GM12874 (cell line): ENCODE results near the gene OPRL1.

Experiments used
- TF ChIP-seq, protein P1 (sequence below): IDR thresholded peaks from 2 replicates; pipeline ENCODE4 v1.5.1; 2011; ENCODE audit warnings: low read depth, mild to moderate bottlenecking, control low read depth, low read length, moderate library complexity; ENCODE audit not compliant: insufficient read depth

The OPRL1 gene

DNA sequence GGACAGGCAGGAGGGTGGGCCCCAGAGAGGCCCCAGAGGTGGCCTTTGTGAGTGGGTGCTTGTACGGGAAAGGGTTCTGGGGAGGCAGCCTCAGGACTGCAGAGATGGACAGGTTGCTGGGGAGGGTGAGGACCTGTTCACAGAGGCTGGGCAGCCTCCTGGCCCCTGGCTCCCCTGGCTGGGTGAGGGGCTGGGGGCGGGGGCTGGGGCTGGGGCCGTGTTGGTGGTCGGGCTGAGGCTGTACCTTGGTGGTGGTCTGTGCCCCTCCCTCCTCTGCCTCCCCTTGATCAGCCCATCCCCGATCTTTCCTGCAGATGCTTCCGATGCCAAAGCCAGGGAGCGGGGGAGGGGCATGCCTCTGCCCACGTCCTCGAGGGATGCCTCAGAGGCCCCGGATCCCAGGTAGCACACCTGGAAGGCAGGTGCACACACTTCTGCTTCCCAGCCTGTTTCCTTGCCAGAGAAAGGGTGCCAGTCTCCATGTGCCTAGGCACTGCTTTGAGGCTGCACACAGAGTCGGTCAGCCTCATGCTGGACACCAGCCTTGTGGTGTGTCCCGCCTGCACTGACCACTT lies 12.1 kb upstream of the OPRL1 start:
- TF ChIP-seq, protein P1, sequence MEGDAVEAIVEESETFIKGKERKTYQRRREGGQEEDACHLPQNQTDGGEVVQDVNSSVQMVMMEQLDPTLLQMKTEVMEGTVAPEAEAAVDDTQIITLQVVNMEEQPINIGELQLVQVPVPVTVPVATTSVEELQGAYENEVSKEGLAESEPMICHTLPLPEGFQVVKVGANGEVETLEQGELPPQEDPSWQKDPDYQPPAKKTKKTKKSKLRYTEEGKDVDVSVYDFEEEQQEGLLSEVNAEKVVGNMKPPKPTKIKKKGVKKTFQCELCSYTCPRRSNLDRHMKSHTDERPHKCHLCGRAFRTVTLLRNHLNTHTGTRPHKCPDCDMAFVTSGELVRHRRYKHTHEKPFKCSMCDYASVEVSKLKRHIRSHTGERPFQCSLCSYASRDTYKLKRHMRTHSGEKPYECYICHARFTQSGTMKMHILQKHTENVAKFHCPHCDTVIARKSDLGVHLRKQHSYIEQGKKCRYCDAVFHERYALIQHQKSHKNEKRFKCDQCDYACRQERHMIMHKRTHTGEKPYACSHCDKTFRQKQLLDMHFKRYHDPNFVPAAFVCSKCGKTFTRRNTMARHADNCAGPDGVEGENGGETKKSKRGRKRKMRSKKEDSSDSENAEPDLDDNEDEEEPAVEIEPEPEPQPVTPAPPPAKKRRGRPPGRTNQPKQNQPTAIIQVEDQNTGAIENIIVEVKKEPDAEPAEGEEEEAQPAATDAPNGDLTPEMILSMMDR: no peak

DNA sequence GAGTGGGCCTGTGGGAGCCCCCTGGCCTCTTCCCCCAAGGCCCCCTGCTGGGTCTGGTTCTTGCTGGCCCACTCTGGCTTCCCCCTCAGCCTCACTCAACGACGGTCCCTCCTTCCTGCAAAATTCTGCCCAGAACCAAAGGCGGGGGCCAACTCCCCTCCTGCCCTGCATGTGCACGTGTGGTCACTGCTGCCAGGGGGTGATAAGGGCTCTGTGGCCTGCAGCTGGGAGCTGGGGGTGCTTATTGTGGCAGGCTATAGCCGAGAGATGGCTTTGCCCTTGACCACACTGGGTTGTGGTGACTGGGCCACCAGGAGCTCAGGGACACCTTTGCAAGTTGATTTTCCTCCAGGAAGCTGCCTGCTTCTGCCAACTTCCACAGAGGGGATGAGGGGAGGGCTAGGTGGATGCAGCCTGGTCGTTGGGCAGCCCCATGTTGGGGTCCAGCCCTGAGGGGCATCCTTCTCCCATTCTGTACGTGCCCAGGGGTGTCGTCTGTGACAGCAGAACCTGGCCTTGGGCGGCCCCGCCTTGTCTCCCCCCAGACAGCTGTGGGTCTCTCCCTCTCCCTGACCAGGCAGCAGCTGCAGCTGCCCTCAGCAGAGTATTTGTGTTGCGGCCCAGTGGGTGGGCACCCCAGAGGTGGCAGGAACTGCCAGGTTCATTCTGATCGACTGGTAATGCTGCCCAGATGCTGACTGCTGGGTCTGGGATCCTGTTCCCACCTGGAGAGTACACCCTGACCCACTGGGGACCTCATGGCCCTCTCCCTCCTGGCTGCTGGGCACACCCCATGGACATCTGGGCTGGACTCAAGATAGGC lies 11.3 kb upstream of the OPRL1 start:
- TF ChIP-seq, protein P1: no peak

DNA sequence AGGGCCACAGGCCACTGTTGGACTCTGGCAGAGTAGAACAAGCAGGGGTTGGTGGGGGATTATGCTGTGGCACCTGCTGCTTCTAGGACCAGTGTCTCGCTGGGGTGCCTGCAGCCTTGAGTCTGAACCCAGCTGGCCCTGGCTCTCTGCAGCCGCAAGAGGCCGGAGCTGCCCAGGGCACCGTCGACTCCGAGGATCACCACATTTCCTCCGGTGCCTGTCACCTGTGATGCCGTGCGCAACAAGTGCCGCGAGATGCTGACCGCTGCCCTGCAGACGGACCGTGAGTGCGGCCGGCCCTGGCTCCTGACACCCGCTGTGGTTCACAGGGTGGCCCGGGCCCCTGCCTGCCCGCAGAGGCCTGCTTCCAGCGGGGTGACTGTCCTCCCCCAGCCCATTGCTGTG lies 10.7 kb upstream of the OPRL1 start:
- TF ChIP-seq, protein P1: no peak

DNA sequence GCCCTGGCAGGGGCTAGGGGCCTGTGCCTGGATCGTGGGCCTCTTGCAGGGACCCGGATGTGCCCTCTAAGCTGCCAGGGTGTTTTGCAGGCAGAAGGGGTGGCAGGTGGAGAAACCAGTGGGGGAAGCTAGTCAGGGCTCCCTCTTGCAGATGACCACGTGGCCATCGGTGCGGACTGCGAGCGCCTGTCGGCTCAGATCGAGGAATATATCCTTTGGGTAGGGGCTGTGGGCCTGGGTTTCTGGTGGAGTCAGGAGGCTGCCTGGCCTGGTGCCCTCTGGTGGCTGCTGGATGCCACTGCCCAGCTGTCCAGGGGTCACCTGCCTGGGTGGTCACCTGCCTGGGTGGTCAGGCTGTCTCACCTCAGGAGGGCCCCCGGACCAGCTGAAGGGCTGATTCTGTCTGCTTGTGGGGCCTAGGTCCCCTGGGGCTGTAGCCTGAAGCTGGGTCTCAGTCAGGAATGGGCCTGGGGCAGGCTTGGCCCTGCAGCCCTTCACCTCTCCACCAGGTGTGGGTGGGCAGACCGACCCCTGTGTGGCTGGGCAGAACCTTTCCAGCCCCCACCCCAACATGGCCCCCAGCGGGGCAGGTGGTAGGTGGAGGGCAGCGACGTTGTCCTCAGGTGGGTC lies 10.2 kb upstream of the OPRL1 start:
- TF ChIP-seq, protein P1: peak; percentile 91

DNA sequence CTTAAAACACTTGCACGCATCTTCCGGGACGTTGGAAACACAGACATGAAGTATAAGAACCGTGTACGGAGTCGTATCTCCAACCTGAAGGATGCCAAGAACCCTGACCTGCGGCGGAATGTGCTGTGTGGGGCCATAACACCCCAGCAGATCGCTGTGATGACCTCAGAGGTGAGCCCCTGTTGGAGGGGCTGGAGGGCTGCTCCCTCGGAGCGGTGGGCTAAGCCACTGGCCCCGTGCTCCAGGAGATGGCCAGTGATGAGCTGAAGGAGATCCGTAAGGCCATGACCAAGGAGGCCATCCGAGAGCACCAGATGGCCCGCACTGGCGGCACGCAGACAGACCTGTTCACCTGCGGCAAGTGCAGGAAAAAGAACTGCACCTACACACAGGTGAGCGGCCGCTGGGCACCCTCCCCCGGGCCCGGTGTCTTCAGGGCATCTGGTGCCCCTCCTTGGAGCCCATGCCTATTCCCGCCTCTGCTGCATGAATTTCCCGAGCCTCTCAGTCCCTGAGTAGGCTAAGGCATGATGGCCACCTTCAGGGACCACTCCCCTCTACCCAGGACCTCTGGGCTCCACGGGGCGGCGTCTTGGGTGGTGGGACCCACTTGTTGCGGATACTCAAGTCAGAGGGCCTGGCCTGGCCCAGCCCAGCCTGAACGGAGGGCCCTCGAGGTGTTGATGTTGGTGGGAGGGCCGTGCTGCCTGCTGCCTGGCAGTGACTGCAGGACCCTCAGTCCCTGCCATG lies 9.5 kb upstream of the OPRL1 start:
- TF ChIP-seq, protein P1: no peak

DNA sequence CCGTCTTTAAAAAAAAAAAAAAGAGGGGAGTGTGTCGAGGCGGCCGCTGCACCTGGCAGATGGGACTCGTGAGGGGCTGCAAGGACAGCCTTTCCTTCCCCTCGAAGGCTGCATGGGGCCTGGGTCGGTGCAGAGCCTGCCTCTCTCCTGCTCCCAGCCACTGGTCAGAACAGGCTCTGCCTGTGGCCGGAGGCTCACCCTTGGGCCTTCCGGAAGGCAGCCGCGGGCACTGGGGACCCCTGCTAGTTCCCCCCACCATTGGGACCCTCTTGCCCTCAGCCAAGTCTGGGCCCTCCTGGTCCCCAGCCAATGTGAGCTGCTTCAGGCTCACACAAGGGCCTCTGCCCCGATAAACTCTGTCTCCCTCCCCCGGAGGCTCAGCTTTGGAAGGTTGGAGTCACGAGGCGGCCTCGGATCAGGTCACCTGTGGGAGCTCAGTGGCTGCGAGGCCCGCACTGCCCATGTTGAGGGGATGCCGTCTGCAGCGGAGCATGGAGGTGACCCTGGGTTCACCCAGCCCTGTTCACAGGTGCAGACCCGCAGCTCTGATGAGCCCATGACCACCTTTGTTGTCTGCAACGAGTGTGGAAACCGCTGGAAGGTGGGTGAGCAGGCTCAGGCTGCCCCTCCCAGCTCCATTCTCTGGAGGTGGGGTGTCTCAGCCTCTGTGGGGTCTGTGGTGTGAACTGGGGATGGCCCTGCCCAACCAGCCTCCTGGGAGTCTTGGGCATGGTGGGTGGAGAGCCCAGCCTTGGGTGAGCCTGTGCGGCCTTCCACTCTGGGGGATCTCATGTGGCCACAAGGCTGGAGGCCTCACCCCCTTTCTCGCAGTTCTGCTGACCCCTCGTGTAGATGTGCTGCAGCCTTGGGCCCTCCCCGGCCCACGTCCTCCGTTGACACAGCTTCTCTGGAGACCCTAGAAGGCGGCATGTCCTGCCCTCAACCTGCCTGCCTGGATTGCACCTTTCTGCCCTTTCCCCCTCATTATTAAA lies 8.2 kb upstream of the OPRL1 start:
- TF ChIP-seq, protein P1: no peak
